Natural killer cell (primary cell): ENCODE data around the gene RBM43. TPM values are rescaled to one million over a fixed set of nuclear protein-coding genes. Genes with fewer than 3 reads are reported as not detected.

Experiments used
- ATAC-seq, 3 donors: fragments of 150-1000 bp in 2 of 3; fragments of 200-7000 bp in 1 of 3; cut with Tn5 transposase; 1 replicate in 1 of 3; 2 replicates in 2 of 3; pipeline ENCODE4 v1.10.0; 2021; ENCODE audit warnings: mild to moderate bottlenecking in 2 of 3, moderate library complexity in 2 of 3
- DNase-seq, 2 donors: peaks; one replicate each; pipeline versions ENCODE4 v3.0.0 to v3.0.0-alpha.2; 2013 to 2021; ENCODE audit warnings: mixed read lengths in 1 of 2
- H3K27ac ChIP-seq: one replicate; pipeline ENCODE4 v1.5.1; 2013; ENCODE audit warnings: mild to moderate bottlenecking, low read length
- H3K27me3 ChIP-seq: one replicate; pipeline ENCODE4 v1.6.1; 2013; ENCODE audit warnings: low read length; ENCODE audit not compliant: control insufficient read depth, insufficient read depth
- H3K36me3 ChIP-seq: one replicate; pipeline ENCODE4 v1.6.1; 2013; ENCODE audit warnings: low read length; ENCODE audit not compliant: control insufficient read depth, insufficient read depth
- H3K4me1 ChIP-seq: one replicate; pipeline ENCODE4 v1.6.1; 2013; ENCODE audit warnings: low read length; ENCODE audit not compliant: control insufficient read depth, insufficient read depth
- H3K4me3 ChIP-seq: one replicate; pipeline ENCODE4 v1.5.1; 2013; ENCODE audit warnings: low read length
- H3K9me3 ChIP-seq: one replicate; pipeline ENCODE4 v1.6.1; 2013; ENCODE audit warnings: low read length; ENCODE audit not compliant: control insufficient read depth, insufficient read depth
- H3K27ac Mint-ChIP-seq, 2 donors: one replicate each; pipeline ENCODE4 v1.8.0; 2022; ENCODE audit warnings: mild to moderate bottlenecking in 2 of 2, mixed read lengths in 2 of 2, moderate library complexity in 1 of 2
- H3K27me3 Mint-ChIP-seq, 2 donors: one replicate each; pipeline ENCODE4 v1.8.0; 2022; ENCODE audit warnings: low read depth in 2 of 2, mixed read lengths in 2 of 2
- H3K36me3 Mint-ChIP-seq: one replicate; pipeline ENCODE4 v1.8.0; 2022; ENCODE audit warnings: mixed read lengths
- H3K4me1 Mint-ChIP-seq, 2 donors: one replicate each; pipeline ENCODE4 v1.8.0; 2022; ENCODE audit warnings: mixed read lengths in 2 of 2
- H3K4me3 Mint-ChIP-seq: one replicate; pipeline ENCODE4 v1.8.0; 2022; ENCODE audit warnings: mild to moderate bottlenecking, moderate library complexity, mixed read lengths
- H3K9me3 Mint-ChIP-seq, 2 donors: one replicate each; pipeline ENCODE4 v1.8.0; 2022; ENCODE audit warnings: mixed read lengths in 2 of 2
- WGBS: methylation state at CpG from one replicate; pipeline ENCODE4 v1.1.7; 2013; ENCODE audit warnings: missing lambda C conversion rate; ENCODE audit not compliant: insufficient coverage; 5-methylcytosine and 5-hydroxymethylcytosine counted together
- intact Hi-C: fragments of 100-400 bp; cut with micrococcal nuclease; formaldehyde crosslinking; loops from one replicate; pipeline ENCODE4 v1.14.2; 2022
- total RNA-seq, 4 donors: library from RNA; stranded (reverse); fragments of 120-200 nt in 1 of 4; gene quantifications; one replicate each; pipeline versions ENCODE4 v1.2.3 to v1.2.4, GENCODE V29; 2013 to 2022
- TF ChIP-seq, protein P1 (sequence below): fragments of 200-600 bp; IDR thresholded peaks from one replicate; pipeline ENCODE4 v1.8.0; 2022; ENCODE audit warnings: antibody characterized with exemption

Gene RBM43
- total RNA-seq, 3 donors from 2014 or later (not counting 1 experiment from before 2014, with no cell fraction given): 5.6 to 12.4 (median 10.9) TPM

DNA sequence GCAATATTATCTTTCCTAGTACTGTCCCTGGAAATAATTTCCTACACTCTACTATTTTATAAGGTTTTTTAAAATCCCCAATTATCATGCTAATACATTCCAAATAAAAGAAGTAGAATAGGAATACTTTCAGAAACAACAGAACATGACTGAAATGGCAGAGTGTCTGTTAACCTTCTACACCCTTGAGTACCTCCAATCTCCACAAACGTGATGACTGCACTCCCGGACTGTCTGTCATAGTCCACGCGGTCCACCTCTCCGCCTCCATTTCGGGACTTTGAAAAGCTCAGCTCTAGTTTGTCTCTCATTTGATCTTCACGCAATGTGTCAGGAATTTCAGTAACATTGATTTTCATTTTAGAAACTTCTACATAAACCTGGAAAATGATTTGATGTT, 13.6 kb upstream of the RBM43 start:
- Histone ChIP-seq H3K4me3 (no peak overlapping the region), H3K9me3 (no peaks in the 10 kb centered on the region), H3K27ac (no peak overlapping the region), H3K27me3 (no peaks in the 10 kb centered on the region), H3K4me1 (no peaks in the 10 kb centered on the region), H3K36me3 (peaks cover 78% of the 10 kb centered on the region)
- H3K27me3 Mint-ChIP-seq: no peaks in the 10 kb centered on the region
- ATAC-seq (no peak), DNase-seq (no peak)
- no peak overlapping the region for H3K4me3 Mint-ChIP-seq
- peaks cover 39% of the 10 kb centered on the region for H3K36me3 Mint-ChIP-seq
- H3K27ac Mint-ChIP-seq: no peak overlapping the region
- TF ChIP-seq, protein P1, sequence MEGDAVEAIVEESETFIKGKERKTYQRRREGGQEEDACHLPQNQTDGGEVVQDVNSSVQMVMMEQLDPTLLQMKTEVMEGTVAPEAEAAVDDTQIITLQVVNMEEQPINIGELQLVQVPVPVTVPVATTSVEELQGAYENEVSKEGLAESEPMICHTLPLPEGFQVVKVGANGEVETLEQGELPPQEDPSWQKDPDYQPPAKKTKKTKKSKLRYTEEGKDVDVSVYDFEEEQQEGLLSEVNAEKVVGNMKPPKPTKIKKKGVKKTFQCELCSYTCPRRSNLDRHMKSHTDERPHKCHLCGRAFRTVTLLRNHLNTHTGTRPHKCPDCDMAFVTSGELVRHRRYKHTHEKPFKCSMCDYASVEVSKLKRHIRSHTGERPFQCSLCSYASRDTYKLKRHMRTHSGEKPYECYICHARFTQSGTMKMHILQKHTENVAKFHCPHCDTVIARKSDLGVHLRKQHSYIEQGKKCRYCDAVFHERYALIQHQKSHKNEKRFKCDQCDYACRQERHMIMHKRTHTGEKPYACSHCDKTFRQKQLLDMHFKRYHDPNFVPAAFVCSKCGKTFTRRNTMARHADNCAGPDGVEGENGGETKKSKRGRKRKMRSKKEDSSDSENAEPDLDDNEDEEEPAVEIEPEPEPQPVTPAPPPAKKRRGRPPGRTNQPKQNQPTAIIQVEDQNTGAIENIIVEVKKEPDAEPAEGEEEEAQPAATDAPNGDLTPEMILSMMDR: no peak
- WGBS: 98% methylated on average over 6 of the region's 7 CpGs
- intact Hi-C loops: no loop called here
- H3K4me1 Mint-ChIP-seq: no peaks in the 10 kb centered on the region
- no peaks in the 10 kb centered on the region for H3K9me3 Mint-ChIP-seq

DNA sequence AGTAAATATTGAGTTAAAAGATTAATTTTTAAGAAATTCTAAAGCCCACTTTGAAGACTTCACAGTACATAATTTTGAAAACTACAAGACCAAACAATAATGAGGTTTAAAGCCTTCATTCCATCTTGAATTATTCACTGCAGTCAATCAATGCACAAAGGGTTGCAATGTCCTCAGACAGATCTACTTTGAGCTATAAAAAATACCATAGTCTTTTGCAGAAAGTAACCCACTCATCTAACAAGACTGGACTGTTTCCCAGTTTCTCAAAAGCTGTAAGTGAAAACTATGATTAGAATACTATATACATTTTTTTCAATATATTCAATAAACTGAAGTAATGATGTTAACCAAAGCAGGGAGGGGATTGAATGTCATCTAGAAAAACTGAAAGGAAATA, 10.2 kb upstream of the RBM43 start:
- no peaks in the 10 kb centered on the region for H3K9me3 ChIP-seq
- TF ChIP-seq, protein P1: no peak
- H3K4me1 ChIP-seq: no peaks in the 10 kb centered on the region
- H3K4me3 ChIP-seq: no peak overlapping the region
- DNase-seq (no peak), ATAC-seq (no peak)
- no peaks in the 10 kb centered on the region for H3K27me3 ChIP-seq
- Mint-ChIP-seq H3K36me3 (peaks cover 30% of the 10 kb centered on the region), H3K27ac (no peak overlapping the region), H3K4me1 (no peaks in the 10 kb centered on the region), H3K4me3 (no peak overlapping the region), H3K9me3 (no peaks in the 10 kb centered on the region), H3K27me3 (no peaks in the 10 kb centered on the region)
- no peak overlapping the region for H3K27ac ChIP-seq
- intact Hi-C loops: no loop called here
- H3K36me3 ChIP-seq: peaks cover 56% of the 10 kb centered on the region

DNA sequence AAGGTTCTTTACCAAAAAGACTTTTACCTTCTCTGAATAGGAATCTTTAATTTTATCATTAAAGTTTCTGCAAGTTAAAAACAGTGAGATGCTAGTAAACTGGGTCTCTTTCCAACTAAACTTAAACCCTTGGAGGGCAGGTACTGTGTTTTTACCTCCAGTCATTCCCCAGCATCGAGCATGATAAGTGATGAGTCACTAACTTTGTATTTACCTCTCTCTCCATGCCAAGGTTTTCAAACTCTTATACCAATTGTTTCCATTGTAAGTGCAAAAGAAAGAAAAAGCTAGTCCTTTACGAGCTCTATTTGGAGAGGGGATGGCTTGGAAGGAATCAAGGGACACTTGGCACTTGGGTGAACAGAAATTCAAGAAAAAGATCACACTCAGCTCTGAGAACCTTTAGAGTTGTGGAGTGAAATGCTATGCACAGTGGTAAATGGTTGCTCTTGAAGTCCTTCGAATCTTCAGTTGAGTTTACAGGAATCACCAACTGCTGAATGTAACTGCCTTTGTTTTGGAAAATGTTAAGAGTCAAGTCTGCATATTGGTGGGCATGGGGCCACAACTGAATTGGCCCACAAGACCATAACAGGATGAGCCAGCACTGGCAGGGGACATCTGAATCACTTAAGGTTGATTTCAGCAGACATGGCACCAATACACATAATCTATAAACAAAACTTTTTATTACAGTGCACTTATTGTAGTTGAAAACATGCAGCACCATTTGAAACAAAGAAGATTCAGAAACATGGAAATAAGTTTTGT, 8.3 kb upstream of the RBM43 start:
- no peak overlapping the region for H3K27ac ChIP-seq
- DNase-seq (no peak), ATAC-seq (no peak)
- H3K36me3 ChIP-seq: peaks cover 40% of the 10 kb centered on the region
- H3K4me3 ChIP-seq: no peak overlapping the region
- no peak overlapping the region for H3K4me3 Mint-ChIP-seq
- no peaks in the 10 kb centered on the region for H3K4me1 ChIP-seq
- TF ChIP-seq, protein P1: no peak
- intact Hi-C loops: loop anchor here (10.0 kb wide), 2 partner anchors 145 to 1685 kb away; partner anchors contain the start of gene MMADHC
- H3K36me3 Mint-ChIP-seq: peaks cover 16% of the 10 kb centered on the region
- H3K27ac Mint-ChIP-seq: no peak overlapping the region
- no peaks in the 10 kb centered on the region for H3K9me3 Mint-ChIP-seq
- no peaks in the 10 kb centered on the region for H3K4me1 Mint-ChIP-seq
- H3K27me3 Mint-ChIP-seq: no peaks in the 10 kb centered on the region
- H3K9me3 ChIP-seq: no peaks in the 10 kb centered on the region
- H3K27me3 ChIP-seq: no peaks in the 10 kb centered on the region
- WGBS: 95% methylated on average over 2 of the region's 3 CpGs

DNA sequence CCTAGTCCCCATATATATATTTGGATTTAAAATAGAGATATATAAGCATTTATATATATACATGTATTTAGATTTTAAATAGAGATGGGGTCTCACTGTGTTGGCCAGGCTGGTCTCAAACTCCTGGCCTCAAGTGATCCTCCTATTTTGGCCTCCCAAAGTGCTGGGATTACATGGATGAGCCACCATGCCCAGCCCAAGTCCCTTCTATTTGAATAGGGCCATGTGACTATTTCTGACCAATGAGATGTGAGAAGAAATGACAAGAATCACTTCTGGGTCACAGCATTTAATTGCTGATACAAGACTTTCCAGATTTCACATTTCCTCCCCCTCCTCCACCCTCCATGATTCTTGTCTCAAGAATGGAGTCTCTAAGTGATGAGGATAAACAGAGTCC, 6.4 kb upstream of the RBM43 start:
- DNase-seq: no peak
- TF ChIP-seq, protein P1: no peak
- H3K4me1 Mint-ChIP-seq: no peaks in the 10 kb centered on the region
- Histone ChIP-seq H3K9me3 (no peaks in the 10 kb centered on the region), H3K27me3 (no peaks in the 10 kb centered on the region), H3K36me3 (peaks cover 32% of the 10 kb centered on the region), H3K27ac (no peak overlapping the region), H3K4me3 (no peak overlapping the region), H3K4me1 (no peaks in the 10 kb centered on the region)
- intact Hi-C loops: loop anchor here (10.0 kb wide), 2 partner anchors 147 to 1683 kb away; partner anchors contain the start of gene MMADHC
- no peaks in the 10 kb centered on the region for H3K27me3 Mint-ChIP-seq
- no peak overlapping the region for H3K27ac Mint-ChIP-seq
- ATAC-seq: no peak
- no peak overlapping the region for H3K4me3 Mint-ChIP-seq
- no peaks in the 10 kb centered on the region for H3K9me3 Mint-ChIP-seq
- peaks cover 14% of the 10 kb centered on the region for H3K36me3 Mint-ChIP-seq
